ENCODE measurements around the gene MAD1L1. TPM values are rescaled to one million over a fixed set of nuclear protein-coding genes. Genes with fewer than 3 reads are reported as not detected.

MAD1L1 gene
- total RNA-seq, 2 experiments from 2014 or later, result 157 to 160 TPM

- POLR2A ChIA-PET, result no interaction called here
- intact Hi-C loops (cut with DNase I, micrococcal nuclease), result no loop called here
- DNase-seq, result no peak
- no peak for ATAC-seq (ENCODE audit: poor library complexity)
- H3K4me1 ChIP-seq (ENCODE audit: insufficient read depth, low read length), result no peaks in the 10 kb centered on the region
- Mint-ChIP-seq H3K4me3 (no peak overlapping the region), H3K36me3 (ENCODE audit: low read depth) (peaks cover 58% of the 10 kb centered on the region), H3K4me1 (ENCODE audit: low read depth) (no peaks in the 10 kb centered on the region), H3K9me3 (no peaks in the 10 kb centered on the region), H3K27ac (no peak overlapping the region), H3K27me3 (no peaks in the 10 kb centered on the region)
- peaks cover 69% of the 10 kb centered on the region for H3K36me3 ChIP-seq (ENCODE audit: insufficient read depth, low read length)
- no peak overlapping the region for H3K27ac ChIP-seq (ENCODE audit: low read depth in 1 of 2, low read length in 2 of 2)
- H3K4me3 ChIP-seq (ENCODE audit: low read length), result no peak overlapping the region
- no peaks in the 10 kb centered on the region for H3K27me3 ChIP-seq (ENCODE audit: control insufficient read depth in 1 of 2, insufficient read depth in 2 of 2, low read length in 2 of 2)
- no peak for TF ChIP-seq CTCF (IDR thresholded peaks at IDR 0.05)
- CTCF ChIA-PET, result no interaction called here
- H3K9me3 ChIP-seq (ENCODE audit: control insufficient read depth in 1 of 2, insufficient read depth in 1 of 2, low read length in 2 of 2), result no peaks in the 10 kb centered on the region
Measured at GRCh38 chr7:2220030-2220429, 12.7 kb downstream of the MAD1L1 start.

GRCh38 chr7:2219606-2220005 is 13.1 kb downstream of the MAD1L1 start:
- no peaks in the 10 kb centered on the region for H3K27me3 ChIP-seq (ENCODE audit: control insufficient read depth in 1 of 2, insufficient read depth in 2 of 2, low read length in 2 of 2)
- Mint-ChIP-seq H3K27ac (no peak overlapping the region), H3K4me1 (ENCODE audit: low read depth) (no peaks in the 10 kb centered on the region), H3K36me3 (ENCODE audit: low read depth) (peaks cover 62% of the 10 kb centered on the region), H3K4me3 (no peak overlapping the region), H3K9me3 (no peaks in the 10 kb centered on the region), H3K27me3 (no peaks in the 10 kb centered on the region)
- no peak for DNase-seq
- no peak overlapping the region for H3K27ac ChIP-seq (ENCODE audit: low read depth in 1 of 2, low read length in 2 of 2)
- no peaks in the 10 kb centered on the region for H3K9me3 ChIP-seq (ENCODE audit: control insufficient read depth in 1 of 2, insufficient read depth in 1 of 2, low read length in 2 of 2)
- H3K4me1 ChIP-seq (ENCODE audit: insufficient read depth, low read length), result peaks cover 2% of the 10 kb centered on the region
- TF ChIP-seq CTCF (IDR thresholded peaks at IDR 0.05), result no peak
- CTCF ChIA-PET, result no interaction called here
- intact Hi-C loops (cut with DNase I, micrococcal nuclease), result no loop called here
- POLR2A ChIA-PET, result no interaction called here
- H3K36me3 ChIP-seq (ENCODE audit: insufficient read depth, low read length), result peaks cover 67% of the 10 kb centered on the region
- no peak overlapping the region for H3K4me3 ChIP-seq (ENCODE audit: low read length)
- no peak for ATAC-seq (ENCODE audit: poor library complexity)

- Mint-ChIP-seq H3K4me3 (no peak overlapping the region), H3K9me3 (no peaks in the 10 kb centered on the region), H3K4me1 (ENCODE audit: low read depth) (no peaks in the 10 kb centered on the region), H3K36me3 (ENCODE audit: low read depth) (peaks cover 64% of the 10 kb centered on the region), H3K27ac (no peak overlapping the region), H3K27me3 (no peaks in the 10 kb centered on the region)
- ChIA-PET CTCF (no interaction called here), POLR2A (no interaction called here)
- Histone ChIP-seq H3K36me3 (ENCODE audit: insufficient read depth, low read length) (peaks cover 67% of the 10 kb centered on the region), H3K4me3 (ENCODE audit: low read length) (no peak overlapping the region), H3K9me3 (ENCODE audit: control insufficient read depth in 1 of 2, insufficient read depth in 1 of 2, low read length in 2 of 2) (no peaks in the 10 kb centered on the region), H3K4me1 (ENCODE audit: insufficient read depth, low read length) (peaks cover 7% of the 10 kb centered on the region), H3K27ac (ENCODE audit: low read depth in 1 of 2, low read length in 2 of 2) (no peak overlapping the region), H3K27me3 (ENCODE audit: control insufficient read depth in 1 of 2, insufficient read depth in 2 of 2, low read length in 2 of 2) (no peaks in the 10 kb centered on the region)
- ATAC-seq (ENCODE audit: poor library complexity) (no peak), DNase-seq (no peak)
- intact Hi-C loops (cut with DNase I, micrococcal nuclease), result no loop called here
- TF ChIP-seq CTCF (IDR thresholded peaks at IDR 0.05), result no peak
Measured at GRCh38 chr7:2219136-2219535, 13.6 kb downstream of the MAD1L1 start.
